Measurements from ENCODE around the gene PDCD11.

GRCh38 chr10:103459615-103460014 lies 63.2 kb downstream of the PDCD11 start:
- TF ChIP-seq EZH2 (IDR thresholded peaks at IDR 0.05; ENCODE audit: insufficient read depth, poor library complexity, severe bottlenecking) (no peak), EZH2phosphoT487 (IDR thresholded peaks at IDR 0.05; ENCODE audit: insufficient read depth, low read depth) (no peak)

Measured in GM23248 (cell line).